Stimulated activated CD4-positive, alpha-beta T cell treated with anti-CD3 and anti-CD28 coated beads, Interleukin-4, amount 100 ng/mL, for 48 hours (primary cell): ENCODE measurements around the gene GNG3.

Source experiments
- DNase-seq, 2 donors: peaks; one replicate each; pipeline ENCODE4 v3.0.0-alpha.2; 2020; ENCODE audit warnings: low read depth in 2 of 2

GNG3 gene

DNA sequence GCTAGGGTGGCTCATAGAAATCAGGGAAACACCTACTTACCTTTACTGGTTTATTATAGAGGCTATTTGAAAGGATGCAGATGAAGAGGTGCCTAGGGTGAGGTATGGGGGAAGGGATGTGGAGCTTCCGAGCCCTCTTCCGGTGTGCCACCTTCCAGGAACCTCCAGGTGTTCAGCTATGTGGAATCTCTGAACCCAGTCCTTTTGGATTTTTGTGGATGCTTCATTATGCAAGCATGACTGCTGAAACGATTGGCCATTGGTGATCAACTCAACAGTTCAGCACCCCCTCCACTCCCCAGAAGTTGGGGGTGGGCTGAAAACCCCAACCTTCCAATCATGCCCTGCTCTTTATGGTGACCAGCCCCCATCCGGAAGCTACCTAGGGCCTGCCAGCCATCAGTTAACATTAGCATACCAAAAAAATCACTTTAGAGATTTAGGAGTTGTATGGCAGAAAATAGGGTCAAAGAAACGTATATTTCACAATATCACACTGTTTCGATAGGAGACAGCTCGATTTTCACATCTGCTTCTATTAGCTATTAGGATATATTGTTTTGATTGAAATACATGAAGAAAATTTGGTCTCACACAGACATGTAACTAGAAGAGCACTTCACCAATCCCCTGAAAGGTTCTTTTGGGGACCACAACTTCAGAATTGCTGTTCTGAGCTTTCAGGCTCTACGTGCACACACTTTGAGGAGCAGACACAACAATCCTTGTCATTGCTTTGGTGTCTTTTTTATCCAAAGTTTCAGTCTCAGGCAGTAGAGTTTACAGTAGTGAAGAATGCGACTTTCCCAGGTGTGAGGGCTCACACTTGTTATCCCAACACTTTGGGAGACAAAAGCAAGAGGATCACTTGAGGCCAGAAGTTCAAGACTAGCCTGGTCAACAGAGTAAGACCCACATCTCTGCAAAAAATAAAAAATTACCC lies 50.6 kb downstream of the GNG3 start:
- DNase-seq: no peak
